ENCODE data around the gene EN2.

Gene EN2

GRCh38 chr7:155508376-155509358 is 50.7 kb downstream of the EN2 start:
- no peak for DNase-seq (ENCODE audit: low read depth, low spot score)

DNA sequence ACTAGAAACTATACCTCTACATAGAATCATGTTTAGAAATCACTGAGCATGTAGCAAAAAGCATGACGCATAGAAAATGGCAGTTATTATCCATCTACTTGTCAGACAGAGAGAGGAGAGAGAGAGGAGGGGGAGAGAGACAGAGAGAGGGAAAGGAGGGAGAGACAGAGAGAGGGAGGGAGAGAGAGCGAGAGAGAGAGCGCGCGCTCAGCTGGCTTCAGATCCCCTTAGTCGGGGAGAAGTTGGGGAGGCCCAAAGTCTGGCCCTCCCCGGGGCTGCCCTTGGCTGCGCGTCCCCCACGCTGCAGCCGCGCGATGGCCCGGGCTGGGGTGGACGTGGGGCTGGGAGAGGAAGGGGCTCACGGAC is 51.4 kb downstream of the EN2 start:
- DNase-seq (ENCODE audit: low read depth, low spot score), result no peak

DNA sequence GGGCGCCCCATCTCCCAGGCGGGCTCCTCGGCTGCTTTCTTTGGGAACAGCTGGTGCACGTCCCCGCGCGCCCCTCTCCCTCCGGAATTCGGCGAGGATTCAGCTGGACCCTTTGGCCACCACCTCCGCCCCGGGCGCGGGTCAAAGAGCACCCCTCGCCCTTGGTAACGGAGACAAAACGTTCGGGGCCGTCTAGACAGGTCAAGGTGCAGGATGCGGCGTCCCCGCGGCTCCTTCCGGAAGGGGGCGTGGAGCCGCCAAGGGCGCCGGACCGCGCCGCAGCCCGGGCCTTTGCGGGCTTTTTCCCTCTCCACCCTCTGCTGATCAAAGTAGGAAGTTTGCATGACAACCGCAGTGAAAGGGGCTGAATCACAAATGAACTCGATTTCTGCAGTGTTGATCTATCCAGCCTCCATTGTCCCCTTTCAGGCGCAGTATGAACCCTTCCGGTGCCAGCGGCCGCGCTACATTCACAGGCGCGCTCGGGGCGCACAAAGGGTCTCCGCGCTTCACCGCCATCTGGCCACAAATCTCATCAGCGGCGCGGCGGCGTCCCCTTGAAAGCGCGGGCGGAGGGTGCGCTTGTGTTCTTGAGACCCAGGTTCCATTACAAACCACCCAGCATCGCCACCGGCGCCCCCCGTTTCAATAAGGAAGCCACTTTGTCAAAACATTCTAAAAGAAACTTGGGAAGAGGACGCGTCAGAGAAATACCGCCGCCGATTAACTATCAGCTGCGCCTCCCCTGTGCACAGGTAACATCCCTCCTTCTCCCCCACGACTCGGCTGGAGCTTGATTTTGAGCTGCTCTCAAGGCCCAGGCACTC is 52.0 kb downstream of the EN2 start:
- DNase-seq (ENCODE audit: low read depth, low spot score), result no peak

DNA sequence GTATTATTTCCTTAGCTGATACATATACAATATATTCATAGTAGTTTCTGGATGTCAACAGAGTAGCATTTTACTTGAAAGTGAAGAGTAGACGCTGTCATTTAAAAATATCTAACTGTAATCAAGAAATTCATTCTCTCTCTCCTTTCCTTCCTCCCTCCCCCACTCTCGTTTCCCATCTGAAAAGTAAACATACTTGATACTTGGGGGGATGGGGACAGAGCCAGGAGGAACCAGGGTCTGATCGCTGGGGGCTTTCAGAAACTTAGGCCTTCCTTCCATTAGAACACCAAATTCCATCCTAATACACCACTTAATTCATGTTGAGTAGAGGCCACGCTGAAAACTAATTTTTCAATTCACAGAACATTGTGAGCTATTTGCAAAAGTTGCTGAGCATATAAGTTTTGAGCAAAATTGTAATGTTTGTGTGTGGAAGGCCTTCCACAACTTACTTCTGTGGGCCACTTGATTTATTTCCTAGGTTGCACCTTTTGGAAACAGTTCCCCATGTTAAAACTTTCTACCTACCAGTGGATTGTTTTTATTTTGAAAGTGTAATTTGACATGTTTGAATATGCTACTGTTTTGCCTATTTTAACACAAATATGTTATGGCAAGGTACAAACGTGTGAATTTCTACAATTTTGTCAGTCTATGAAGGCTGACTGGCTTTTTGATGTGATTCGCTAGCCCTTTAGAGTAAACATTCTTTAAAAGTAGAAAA is 53.2 kb downstream of the EN2 start:
- DNase-seq (ENCODE audit: low read depth, low spot score), result no peak

GRCh38 chr7:155511702-155511996 is 53.7 kb downstream of the EN2 start:
- DNase-seq (ENCODE audit: low read depth, low spot score), result no peak

DNA sequence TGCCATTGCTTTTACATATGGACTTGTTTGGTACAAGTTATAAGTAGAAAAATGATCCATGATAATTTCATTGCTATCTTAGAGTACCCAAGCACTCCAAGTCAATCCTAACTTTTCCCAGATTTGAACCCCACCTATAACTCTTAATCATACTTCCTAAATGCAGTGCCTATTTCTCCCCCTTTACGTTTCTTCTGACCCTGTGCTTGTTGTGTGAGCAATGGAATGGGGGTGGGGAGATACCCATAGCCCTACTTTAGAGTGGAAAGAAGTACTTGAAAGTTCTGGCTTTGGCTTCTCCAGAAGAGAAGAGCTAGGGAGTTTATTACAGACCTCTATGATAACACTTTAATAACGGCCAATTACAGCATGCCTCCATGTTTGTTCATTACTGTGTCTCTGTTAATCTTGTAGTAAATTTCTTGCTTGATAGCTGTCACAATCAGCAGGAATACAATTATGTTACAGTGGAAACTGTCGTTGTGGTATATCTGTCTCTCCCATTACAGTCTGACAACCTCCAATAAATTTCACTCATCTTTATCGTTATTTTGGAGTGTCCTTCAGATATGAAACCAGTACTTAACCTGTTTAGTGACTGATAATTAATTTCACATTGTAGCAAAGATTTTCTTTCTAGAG is 54.4 kb downstream of the EN2 start:
- DNase-seq (ENCODE audit: low read depth, low spot score), result no peak

DNA sequence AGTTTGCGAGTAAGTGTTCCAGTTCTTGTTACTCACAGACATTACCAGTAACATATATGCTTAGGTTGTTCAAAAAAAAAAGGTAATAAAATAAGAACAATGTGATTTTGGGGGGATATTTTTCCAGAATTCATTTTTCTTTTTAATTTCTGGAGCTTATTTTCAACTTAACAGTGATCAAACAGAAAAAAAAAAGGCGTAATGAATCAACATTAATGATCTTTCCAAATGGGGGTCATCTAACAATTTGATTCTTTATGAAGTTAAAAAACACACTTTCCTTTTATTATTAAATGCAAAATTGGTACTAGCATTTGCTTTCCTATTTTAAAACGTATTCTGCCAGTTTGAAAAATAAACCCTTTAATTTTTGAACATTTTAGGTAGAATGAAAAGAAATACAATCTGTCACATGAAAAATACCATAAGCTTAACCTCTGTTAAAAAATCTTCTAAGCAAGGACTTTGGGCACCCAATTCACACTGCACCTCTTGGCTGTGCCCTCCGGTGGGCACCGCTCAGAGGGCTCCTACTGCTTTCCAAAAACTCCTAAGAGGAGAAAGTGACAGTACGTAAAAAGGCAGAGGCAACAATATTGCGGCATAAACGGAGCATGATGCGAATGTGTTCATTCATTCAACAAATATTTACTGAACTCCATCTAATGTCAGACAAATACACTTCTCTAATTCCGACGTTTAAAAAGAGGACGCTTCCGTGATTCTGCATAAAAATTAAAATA is 55.8 kb downstream of the EN2 start:
- DNase-seq (ENCODE audit: low read depth, low spot score), result no peak

- DNase-seq (ENCODE audit: low read depth, low spot score), result no peak
These were observed 56.4 kb downstream of the EN2 start for GRCh38 chr7:155514296-155514695.
